ENCODE measurements around the gene CHM.
"Not testable (repeated sequence)": the region's sequence is repeated elsewhere in the genome, so short reads cannot be mapped to it uniquely, and the experiment has no call there.

Gene CHM, protein sequence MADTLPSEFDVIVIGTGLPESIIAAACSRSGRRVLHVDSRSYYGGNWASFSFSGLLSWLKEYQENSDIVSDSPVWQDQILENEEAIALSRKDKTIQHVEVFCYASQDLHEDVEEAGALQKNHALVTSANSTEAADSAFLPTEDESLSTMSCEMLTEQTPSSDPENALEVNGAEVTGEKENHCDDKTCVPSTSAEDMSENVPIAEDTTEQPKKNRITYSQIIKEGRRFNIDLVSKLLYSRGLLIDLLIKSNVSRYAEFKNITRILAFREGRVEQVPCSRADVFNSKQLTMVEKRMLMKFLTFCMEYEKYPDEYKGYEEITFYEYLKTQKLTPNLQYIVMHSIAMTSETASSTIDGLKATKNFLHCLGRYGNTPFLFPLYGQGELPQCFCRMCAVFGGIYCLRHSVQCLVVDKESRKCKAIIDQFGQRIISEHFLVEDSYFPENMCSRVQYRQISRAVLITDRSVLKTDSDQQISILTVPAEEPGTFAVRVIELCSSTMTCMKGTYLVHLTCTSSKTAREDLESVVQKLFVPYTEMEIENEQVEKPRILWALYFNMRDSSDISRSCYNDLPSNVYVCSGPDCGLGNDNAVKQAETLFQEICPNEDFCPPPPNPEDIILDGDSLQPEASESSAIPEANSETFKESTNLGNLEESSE

DNA sequence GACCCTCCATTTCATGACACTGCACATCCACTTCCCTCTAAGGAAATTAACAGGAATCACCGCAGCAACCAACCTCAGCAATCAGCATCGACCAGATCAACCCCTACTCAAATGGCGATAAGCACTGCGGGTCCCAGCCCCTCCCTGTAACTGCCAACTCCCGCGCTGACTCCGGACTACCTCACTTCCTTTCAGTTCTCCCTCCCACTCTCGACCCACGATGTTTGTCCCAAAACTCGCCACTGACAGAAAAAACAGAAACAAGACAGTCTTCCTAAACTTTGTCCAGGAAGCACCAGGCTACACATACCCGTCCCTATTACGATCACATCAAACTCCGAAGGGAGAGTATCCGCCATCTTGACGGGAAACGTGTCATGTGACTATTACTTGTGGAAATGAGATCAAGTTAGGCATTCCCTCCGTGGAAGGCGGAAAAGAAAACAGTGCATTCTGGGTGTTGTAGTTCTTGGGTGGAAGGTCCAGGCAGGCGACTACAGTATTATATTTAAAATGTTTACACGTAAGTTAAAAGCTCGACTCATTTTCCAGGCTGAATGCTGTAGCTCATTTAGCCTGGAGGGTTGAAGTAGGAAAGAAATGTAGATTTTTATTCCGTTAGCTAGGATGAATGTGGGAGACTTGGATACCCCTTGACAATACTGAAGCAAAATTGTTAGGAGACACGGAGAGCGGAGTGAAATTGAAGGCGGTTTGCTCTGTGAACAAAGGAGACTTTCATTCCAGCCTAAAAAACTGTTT is at the start of gene CHM:
Gene CHM (minus strand): TSS at position 385 of the 762 bp plus-strand sequence. CDS start 26 bp downstream, at position 359.
- peak; percentile 57 for DNase-seq (ENCODE audit: low spot score)
- FAIRE-seq: peak; percentile 62

DNA sequence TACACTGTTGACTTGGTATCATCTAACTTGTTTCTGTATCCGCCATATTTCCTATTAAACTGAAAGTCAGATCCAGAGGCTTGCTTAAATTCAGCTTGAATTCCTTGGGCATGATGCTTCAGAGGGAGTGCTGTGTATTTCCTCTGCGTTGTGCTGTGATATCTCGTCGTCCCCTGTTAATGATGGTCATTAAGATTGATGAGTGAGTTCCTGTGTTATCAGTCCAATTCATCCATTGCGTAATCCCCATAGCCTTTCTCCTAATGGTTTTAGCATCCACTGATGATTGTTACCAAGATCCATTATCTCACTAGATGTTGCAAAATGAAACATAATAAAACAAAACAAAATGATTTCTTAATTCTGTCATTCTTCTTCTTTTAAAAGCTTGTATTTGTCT is 31.3 kb upstream of the CHM start:
- FAIRE-seq: no peak
- no peak for DNase-seq (ENCODE audit: low spot score)

DNA sequence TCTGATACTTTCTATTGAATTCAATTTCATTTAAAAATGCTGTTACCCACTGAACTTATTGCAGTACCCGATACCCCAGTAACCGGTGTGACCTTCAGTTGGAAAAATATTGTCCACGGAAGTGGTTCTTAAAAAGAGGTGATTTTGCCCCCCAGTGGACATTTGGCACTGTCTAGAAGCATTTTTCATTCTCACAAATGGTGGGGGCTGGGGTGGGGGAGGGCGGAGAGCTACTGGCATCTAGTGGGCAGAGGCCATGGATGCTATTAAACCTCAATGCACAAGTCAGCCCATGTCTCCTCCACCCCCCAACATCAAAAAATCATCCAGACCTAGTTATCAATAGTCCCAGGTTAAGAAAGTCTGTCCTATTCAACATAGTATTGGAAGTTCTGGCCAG is 19.6 kb upstream of the CHM start:
- FAIRE-seq (no peak), DNase-seq (ENCODE audit: low spot score) (no peak)

DNA sequence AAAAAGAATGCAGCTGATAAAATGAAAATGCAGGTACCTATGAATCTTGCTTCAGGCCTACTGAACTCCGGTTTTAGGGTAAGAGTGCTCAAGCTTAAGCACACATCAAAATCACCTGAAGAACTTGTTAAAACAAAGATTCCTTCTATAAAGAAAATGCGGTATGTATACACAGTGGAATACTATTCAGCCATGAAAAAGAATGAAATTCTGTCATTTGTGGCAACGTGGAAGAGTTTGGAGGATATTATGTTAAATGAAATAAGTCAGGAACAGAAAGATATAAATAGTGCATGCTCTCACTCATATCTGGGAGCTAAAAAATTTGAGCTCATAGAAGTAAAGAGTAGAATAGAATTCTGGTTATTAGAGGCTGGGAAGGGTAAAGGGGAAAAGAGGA is 14.0 kb upstream of the CHM start:
- DNase-seq (ENCODE audit: low spot score) (no peak), FAIRE-seq (no peak)

DNA sequence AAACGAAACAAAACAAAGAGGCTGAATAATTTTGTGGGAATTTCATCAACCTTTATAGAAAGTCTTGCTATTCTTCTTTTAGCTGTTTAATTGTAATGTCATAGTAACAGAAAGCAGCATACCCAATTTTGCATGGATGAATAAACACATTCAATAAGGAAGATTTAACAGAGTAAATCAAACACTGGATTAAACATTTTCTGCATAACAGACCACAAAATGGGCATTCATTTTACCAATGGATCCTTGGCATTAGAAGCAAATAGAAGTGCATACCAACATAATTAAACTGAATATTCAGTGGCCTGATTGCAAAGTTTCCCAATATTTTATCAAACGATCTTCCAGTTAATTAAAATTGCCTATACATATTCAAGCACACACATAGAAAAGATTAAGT is 4.4 kb upstream of the CHM start:
- no peak for DNase-seq (ENCODE audit: low spot score)
- no peak for FAIRE-seq

DNA sequence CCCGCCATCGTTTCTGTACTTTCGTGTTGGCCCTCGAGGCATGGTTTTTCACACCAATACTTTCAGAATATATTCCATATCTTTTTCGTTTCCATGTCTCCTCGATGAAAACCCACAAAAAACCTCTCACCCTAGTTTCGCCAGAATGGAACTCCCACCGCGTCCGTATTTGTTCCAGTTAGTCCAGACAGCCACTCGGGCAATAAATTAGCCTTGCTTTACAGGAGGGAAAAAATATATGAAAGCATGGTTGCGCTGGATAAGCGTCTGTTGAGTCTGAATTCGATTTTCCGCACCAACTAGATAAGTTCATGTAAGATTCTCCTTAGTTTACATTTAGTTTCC is 550 bp upstream of the CHM start:
- DNase-seq (ENCODE audit: low spot score) (no peak), FAIRE-seq (no peak)

DNA sequence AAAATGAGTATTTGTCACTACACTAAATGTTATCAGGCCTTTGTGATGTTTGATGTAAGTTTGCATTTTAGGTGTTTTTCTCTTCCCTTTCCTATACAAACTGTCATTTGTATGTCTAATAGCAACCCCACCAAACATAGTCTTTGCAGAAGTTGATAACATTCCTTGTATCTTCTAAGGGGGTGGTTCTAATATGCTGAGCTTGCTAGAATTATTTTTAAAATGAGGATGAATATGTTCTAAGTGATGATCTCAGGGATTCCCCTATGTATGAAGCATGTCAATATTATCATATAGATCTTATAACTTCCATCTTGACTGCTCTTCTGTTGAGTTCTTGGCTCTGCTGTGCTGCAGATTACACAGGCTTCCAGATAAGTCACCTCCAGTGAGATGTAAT is 3.1 kb downstream of the CHM start:
- no peak for DNase-seq (ENCODE audit: low spot score)
- no peak for FAIRE-seq

DNA sequence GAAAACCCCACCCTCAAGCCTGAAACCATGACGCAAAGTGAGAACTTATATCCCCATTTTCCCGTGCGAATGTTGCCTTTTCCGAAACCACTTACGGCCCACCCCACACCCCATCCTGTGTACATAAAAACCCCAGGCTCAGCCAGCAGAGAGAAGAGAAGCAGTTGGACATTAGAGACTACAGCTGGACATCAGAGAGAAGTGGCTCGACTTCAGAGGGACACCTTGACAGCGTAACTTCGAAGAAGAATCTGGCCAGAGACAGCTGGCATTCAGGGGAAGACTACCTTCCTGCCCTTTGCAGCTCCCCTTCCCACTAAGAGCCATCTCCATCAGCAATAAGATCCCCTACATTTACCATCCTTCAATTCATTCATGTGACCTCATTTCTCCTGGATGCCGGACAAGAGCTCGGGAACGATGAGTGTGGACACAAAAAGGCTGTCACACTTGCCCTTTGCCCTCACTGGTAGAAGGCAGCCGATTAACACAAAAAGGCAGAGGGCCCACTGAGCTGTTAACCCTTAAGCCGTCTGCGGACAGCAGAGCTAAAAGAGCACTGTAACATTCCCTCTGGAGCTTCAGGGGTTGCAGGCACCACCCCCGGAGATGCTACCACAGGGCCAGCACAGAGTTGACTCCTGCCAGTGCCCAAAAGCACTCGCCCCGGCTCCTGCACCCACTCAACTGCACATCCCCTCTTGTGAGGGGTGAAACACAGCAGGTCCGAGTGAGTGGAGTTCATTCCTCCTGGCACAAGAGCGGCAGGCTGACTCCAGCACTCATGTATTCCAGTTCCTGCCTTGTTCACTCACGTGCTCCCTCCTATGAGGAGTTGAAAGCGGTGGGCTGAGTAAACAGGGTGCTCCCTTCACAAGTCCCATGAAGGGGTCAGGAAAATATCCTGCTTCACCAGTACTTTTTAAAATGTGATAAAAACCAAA is 7.5 kb downstream of the CHM start:
- FAIRE-seq: no peak
- DNase-seq (ENCODE audit: low spot score): no peak

DNA sequence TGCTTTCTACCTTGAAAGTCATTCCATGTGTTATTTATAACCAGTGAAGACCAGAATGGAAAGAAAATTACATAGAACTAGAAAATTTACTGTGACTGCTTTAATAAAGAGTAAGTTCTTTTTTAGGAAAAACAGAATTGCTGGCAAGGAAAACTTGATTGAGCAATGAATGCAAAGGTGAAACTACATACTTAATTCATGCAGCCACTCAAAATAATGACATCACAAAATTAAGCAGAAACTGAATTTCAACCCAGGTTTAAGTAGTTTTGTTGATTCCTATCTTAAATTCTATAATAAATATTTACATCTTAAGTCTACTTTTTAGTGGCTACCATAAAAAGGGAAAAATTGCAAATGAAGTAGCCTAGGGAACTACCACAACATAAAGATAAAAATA is 14.0 kb downstream of the CHM start:
- FAIRE-seq (no peak), DNase-seq (ENCODE audit: low spot score) (no peak)

DNA sequence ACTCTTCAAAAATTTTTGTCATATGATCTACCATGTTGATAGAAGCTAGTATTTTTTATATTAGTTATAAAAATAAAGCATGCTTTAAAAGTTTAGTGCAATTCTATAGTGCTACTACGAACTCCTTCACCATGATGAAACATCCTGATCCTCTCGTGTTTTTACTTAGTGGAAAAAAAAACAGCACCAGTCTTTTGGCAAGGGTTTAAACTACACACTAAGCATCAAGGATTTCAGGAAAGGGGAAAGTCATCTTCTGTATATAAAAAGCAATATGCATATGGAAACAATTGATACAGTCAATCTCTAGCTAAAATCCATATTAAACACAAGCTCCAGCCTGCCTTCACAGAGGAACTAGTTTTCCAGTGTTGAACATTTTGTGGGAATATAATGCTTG is 18.7 kb downstream of the CHM start:
- FAIRE-seq: no peak
- no peak for DNase-seq (ENCODE audit: low spot score)

DNA sequence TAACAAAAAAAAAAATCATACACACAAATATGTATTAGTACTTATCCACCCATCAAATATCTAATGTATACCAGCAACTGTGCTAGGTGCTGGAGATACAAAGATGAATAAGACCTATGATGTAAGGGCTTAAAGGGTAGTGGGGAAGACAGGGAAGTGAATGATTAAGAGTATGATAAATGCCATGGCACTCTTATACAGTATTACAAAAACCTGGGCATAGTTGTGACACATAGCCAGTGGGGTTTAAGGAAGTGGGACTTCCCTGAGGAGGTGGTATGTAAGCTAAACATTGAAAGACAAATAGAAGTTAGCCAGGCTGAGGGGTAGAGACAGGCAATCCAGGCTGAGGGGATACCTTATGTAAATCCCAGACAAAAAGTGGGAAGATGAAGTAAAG is 23.5 kb downstream of the CHM start:
- FAIRE-seq (no peak), DNase-seq (ENCODE audit: low spot score) (peak; percentile 41)

DNA sequence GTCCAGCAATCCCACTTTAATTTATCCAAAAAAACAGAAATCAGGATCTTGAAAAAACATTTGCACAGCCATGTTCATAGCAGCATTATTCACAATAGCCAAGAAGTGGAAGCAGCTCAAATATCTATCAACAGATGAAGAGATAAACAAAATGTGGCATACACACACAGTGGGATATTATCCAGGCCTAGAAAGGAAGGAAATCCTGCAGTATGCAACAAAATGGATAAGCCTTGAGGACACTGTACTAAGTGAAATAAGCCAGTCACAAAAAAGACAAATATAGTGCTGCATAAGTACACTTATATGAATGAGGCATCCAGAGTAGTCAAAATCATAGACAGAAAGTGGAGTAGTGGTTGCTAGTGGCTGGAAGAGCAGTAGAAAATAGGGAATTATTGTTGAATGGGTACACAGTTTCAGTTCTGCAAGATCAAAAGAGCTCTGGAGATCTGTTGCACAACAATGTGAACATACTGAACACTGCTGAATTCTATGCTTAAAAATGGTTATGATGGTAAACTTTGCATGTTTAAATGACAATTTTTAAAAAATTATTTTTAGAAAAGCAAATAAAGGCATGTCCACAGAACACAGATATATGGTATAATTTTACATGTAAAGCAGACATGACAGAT is 25.6 kb downstream of the CHM start:
- FAIRE-seq (no peak), DNase-seq (ENCODE audit: low spot score) (no peak)

DNA sequence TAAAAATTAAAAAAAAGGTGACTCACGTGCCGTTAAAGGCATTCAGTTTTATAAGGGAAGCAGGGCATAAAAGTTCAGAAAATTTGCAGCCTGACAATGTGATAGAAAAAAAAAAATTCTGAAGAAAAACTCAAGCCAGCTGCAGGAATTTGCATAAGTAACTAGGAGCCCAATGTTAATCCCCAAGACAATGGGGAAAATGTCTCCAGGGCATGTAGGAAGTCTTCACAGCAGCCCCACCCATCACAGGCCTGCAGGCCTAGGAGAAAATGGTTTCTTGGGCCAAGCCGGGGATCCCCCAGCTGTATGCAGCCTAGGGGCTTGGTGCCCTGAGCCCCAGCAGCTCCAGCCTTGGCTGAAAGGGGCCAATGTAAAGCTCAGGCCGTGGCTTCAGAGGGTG is 31.2 kb downstream of the CHM start:
- FAIRE-seq: no peak

DNA sequence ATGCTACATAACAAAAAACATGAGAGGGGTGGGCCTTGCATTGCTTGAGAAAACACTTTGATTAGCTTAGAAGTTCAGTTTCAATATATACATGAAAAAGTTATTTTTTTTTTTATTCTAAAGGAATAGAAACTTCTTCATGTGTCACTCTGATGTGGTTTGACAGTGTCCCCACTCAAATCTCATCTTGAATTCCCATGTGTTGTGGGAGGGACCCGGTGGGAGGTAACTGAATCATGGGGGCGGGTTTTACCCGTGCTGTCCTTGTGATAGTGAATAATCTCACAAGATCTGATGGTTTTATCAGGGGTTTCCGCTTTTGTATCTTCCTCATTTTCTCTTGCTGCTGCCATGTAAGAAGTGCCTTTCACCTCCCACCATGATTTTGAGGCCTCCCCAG is 32.4 kb downstream of the CHM start:
- DNase-seq (ENCODE audit: low spot score); FAIRE-seq: not testable (repeated sequence)

More for the DNA sequence above, 31.2 kb downstream of the CHM start:
- DNase-seq (ENCODE audit: low spot score): no peak

DNA sequence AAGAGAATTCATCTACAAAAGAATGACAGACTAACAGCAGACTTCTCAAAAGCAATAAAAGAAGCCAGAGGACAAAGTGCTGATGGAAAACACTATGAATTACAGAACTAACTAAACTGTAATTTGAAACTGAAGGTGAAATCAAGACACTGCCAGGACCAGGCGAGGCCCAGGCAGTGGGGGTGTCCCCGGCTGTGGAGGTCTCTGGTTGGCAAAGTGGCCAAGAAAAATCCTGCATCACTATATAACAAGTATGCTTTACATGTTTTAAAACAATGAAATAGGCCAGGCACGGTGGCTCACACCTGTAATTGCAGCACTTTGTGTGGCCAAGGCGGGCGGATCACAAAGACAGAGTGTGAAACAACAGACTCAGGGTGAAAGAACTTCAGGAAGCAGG is 32.9 kb downstream of the CHM start:
- FAIRE-seq (no peak), DNase-seq (ENCODE audit: low spot score) (no peak)

DNA sequence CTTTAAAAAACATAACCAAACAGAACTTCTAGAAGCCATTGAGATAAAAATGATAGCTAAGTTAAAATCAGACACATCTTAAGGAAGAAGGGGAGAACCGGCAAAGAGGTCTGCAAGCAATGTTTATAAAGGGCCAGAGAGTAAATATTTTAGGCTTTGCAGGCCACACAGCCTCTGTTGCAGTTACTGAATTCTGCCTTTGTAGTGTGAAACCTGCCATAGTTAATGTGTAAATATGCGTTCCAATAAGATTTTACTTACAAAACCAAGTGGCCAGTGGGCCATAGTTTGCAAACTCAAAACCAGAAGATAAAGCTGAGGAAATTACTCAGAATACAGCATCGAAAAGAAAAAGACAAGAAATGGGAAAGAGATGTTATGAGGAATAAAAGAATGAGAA is 33.6 kb downstream of the CHM start:
- DNase-seq (ENCODE audit: low spot score) (no peak), FAIRE-seq (no peak)

DNA sequence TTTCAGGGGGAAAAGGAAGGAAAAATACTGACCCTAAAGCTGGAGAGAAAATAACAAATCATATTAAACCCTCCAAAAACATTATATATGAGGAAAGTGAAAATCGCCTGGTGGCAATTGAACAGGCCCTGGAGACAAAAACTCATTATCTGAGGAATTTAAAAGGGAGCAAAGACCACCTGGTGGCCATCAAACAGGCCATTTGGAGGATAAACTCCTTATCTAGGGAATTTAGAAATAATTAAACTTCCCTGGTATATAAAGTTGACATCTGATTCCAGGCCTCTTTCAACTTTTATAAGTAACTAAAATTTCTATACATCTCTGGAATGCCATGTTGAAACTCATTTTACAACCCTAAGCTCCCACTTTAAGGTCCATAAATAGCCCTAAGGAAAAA is 35.2 kb downstream of the CHM start:
- DNase-seq (ENCODE audit: low spot score): no peak
- no peak for FAIRE-seq

DNA sequence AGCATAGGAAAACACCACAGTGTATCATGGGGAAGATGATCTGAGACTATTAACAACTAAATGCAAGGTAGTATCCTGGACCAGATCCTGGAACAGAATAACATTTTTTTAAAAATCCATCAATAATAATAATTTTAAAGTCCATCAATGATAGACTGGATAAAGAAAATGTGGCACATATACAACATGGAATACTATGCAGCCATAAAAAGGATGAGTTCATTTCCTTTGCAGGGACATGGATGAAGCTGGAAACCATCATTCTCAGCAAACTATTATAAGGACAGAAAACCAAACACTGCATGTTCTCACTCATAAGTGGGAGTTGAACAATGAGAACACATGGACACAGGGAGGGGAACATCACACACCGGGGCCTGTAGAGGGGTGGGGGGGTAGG is 37.6 kb downstream of the CHM start:
- not testable (repeated sequence) for FAIRE-seq; DNase-seq (ENCODE audit: low spot score)

DNA sequence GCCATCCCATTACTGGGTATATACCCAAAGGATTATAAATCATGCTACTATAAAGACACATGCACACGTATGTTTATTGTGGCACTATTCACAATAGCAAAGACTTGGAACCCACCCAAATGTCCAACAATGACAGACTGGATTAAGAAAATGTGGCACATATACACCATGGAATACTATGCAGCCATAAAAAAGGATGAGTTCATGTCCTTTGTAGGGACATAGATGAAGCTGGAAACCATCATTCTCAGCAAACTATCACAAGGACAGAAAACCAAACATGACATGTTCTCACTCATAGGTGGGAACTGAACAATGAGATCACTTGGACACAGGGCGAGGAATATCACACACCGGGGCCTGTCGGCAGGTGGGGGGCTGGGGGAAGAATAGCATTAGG is 39.5 kb downstream of the CHM start:
- not testable (repeated sequence) for DNase-seq (ENCODE audit: low spot score); FAIRE-seq

DNA sequence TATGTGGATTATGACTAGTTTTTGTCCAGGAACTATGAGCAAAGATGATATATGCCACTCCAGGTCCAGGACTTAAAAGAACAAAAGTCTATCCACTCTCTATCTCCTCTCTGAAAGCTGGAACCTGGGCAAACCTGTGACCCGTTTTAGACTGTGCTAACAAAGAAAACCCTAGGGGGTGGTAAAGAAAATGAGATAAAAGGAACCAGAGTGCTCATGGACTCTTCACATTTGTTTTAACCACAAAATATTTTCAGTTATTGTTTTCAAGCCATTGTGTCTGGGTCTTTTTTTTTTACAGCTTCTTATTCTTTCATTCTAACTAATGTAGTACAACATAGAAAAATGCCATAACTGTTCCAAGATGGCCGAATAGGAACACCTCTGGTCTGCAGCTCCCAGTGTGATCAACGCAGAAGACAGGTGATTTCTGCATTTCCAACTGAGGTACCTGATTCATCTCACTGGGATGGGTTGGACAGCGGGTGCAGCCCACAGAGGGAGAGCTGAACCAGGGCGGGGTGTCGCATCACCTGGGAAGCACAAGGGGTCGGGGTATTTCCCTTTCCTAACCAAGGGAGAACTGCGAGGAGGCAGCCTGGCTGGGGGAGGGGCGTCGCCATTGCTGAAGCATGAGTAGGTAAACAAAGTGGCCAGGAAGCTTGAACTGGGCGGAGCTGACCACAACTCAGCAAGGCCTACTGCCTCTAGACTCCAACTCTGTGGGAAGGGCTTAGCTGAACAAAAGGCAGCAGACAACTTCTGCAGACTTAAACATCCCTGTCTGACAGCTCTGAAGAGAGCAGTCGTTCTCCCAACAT is 45.1 kb downstream of the CHM start:
- DNase-seq (ENCODE audit: low spot score) (peak; percentile 34), FAIRE-seq (no peak)
